GM18870 (cell line): Measurements from ENCODE around the gene TUBB8.
"Not testable (repeated sequence)": the region's sequence is repeated elsewhere in the genome, so short reads cannot be mapped to it uniquely, and the experiment has no call there.

Source experiments
- ATAC-seq: cut with Tn5 transposase; IDR thresholded peaks from one replicate; pipeline ENCODE4 v1.9.1; 2021; ENCODE audit warnings: moderate library complexity; ENCODE audit not compliant: unreplicated experiment

TUBB8 gene

DNA sequence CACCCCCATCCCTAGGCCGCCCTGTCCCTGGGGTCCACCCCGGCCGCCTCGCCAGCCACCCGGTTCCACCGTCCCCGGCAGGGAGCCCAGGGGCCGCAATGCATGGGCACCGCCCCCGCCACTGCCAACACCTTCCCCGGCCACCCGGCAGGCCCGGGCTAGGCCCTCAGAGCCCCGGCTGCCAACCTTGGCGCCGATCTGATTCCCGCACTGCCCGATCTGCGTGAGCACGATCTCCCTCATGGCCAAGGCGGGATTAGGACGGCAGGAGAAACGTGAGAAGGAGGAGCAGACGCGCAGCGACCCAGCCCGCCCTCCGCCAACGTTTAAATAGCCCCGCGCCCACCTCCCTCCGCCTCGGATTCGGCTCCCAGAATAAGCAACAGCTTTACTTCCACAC lies at the start of gene TUBB8:
Gene TUBB8 (minus strand): TSS at position 301 of the 400 bp plus-strand sequence. CDS start 58 bp downstream, at position 243.
- no peak for ATAC-seq

- no peak for ATAC-seq
These were observed 47.4 kb upstream of the TUBB8 start for GRCh38 chr10:96466-96865.

DNA sequence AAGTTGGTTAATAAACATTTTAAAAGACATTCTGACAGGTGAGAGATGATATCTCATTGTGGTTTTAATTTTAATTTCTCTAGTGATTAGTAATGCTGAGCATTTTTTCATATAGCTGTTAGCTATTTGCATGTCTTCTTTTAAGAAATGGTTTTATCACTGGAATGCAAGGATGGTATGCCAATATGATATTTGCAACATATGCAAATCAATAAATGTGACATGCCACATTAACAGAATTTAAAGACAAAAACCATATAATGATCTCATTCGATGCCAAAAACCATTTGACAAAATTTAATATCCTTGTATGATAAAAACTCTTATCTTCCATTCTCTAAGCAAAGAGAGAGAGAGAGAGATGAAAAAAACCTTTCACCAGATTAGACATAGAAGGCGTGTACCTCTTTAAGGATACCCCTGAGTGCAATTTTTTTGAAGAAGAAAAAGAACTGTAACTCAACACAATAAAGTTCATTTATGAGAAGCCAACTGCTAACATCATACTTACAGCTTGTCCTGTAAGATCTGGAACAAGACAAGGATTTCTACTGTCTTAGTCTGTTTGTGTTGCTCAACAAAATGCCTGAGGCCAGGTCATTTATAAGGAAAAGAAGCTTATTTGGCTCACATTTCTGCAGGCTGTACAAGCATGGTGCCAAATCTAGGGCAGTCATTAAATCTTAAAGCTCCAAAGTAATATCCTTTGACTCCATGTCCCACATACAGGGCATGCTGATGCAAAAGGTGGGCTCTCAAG lies 46.4 kb upstream of the TUBB8 start:
- no peak for ATAC-seq

DNA sequence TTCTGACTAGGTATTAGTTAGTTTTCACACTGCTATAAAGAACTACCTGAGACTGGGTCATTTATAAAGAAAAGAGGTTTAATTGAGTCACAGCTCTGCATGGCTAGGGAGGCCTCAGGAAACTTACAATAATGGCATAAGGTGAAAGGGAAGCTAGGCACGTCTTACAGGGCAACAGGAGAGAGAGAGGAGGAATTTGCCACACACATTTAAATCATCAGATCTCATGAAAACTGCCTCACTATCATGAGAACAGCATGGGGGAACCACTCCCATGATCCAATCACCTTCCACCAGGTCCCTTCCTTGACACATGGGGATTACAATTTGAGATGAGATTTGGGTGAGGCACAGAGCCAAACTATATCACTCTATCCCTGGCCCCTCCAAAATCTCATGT lies 45.5 kb upstream of the TUBB8 start:
- ATAC-seq: no peak

DNA sequence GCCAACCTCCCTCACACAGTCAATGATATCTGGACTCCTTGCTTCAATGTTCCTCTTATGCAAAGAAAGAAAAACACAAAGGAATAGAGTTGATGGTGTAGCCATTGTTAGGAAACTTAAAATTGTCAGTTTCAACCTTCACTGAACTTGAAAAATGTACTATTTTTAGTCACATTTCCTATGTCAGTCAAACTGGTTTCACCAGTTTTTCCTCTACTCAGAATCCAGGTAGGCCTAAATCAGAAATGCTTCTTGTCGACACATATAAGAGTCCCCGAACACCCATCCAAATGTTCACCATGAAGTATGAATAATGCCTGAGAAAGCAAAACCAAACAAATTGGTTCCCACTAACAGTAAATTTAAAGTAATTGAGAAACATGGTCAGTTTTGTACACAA lies 43.8 kb upstream of the TUBB8 start:
- no peak for ATAC-seq

DNA sequence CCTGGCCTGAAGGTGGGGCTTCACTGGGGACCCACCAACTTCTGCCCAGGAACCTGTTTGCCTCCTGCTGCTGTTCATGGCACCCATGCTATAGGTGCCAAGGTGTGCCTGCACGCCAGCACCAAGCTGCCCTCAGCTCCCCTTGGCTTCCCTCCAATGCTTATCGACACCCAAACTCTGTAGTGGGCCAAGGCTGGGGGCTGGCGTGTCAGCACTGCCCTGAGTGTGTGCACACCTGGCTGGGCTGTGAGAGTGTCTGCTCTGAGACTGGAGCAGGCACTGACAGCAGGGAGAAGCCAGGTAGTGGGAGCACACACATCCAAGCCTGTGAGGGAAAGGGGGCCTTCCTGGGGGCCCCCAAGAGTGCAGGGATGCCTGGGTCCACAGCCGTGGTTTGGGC lies 43.1 kb upstream of the TUBB8 start:
- ATAC-seq: no peak

DNA sequence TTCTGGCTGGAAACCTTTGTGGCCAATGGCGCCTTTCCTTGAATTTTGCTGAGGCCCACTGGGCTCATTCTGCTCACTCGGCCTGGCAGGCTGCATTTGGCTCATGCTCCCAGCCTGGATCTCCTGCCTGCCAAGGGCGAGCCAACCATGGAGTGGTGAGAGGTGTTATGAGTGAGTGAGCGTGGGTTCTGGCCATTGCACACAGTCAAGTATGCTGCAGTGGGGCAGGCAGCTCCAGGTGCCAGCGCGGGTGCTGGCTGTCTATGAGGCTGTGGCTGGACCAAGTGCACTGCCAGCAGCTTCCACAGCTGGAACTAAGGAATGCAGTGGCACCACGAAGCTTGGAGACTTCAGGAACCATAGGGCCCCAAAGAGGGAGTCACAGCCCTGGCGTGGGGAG lies 42.2 kb upstream of the TUBB8 start:
- no peak for ATAC-seq

GRCh38 chr10:90161-90560 lies 41.1 kb upstream of the TUBB8 start:
- no peak for ATAC-seq

- no peak for ATAC-seq
These were observed 40.2 kb upstream of the TUBB8 start for GRCh38 chr10:89248-89647.

DNA sequence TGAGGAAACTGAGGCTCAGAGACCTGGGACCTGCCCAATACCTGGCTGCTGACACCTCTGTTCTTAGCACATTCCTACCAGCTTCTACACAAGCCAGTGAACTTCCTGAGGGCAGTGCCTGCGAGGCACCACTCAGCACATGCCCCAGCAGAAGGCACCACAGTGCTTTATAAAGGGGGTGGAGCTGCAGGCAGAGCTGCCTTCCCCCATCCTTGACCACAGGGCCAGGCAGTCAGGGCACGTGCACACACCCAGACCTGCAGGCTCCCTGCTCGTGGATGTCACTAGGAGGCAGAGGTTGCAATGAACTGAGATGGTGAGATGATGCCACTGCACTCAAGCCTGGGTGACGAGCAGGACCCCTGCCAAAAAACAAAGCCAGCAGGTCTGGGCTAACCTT lies 39.2 kb upstream of the TUBB8 start:
- ATAC-seq: no peak

DNA sequence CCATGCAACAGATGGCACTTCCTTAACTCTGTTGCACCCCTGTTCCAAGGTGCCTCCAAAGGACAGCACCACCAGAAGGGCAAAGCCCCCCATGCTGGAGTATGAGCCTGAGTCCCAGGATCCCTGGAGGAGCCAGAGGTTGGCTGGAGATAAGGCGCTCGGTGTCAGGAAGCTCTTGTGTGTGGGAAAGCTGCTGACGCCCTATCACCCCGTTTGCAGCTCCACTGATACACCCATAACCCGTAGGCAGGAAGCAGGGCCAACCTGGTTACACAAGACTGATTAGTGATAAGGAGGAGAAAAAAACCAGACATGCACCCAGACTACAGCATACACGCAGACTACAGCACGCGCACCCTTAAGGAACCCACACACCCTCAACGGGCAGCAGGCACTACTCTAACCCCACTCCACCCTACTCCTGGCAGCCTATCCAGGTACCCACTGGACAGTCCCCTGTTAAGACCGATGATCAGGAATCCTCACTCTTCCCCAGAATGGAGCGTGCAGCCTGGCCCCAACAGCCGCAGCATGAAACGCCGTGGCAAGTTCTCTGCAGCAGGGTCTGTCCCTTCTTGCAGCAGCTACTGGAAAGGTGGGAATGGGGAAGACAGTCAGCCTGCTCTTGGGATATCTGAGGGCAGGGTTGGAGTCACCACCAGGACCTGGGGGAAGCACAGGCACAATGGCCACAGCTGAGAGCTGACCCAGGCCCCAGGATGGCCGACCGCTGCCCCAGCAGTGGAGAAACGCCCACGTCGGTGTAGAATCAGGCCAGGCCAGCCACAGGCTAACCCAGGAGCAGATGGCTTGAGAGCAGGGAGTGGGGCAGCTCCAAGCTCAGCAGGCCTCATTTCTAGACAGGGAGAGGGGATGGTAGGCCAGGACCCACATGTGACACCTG lies 38.3 kb upstream of the TUBB8 start:
- ATAC-seq: no peak

- no peak for ATAC-seq
These were observed 36.9 kb upstream of the TUBB8 start for GRCh38 chr10:86031-86430.

GRCh38 chr10:85044-85443 lies 35.9 kb upstream of the TUBB8 start:
- no peak for ATAC-seq

- ATAC-seq: no peak
These were observed 34.9 kb upstream of the TUBB8 start for GRCh38 chr10:83930-84530.

- no peak for ATAC-seq
These were observed 31.5 kb upstream of the TUBB8 start for GRCh38 chr10:80477-81105.

- no peak for ATAC-seq
These were observed 30.6 kb upstream of the TUBB8 start for GRCh38 chr10:79532-80215.

- ATAC-seq: no peak
These were observed 29.5 kb upstream of the TUBB8 start for GRCh38 chr10:78556-78955.

DNA sequence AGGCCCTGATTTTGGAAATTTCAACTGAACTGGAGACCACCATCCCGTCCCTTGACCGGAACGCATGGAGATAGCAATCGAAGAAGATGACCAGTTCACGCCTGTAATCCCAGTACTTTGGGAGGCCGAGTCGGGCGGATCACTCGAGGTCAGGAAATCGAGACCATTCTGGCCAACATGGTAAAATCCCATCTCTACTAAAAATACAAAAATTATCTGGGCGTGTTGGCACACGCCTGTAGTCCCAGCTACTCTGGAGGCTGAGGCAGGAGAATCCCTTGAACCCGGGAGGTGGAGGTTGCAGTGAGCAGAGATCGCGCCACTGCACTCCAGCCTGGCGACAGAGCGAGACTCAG lies 25.1 kb upstream of the TUBB8 start:
- ATAC-seq: not testable (repeated sequence)

DNA sequence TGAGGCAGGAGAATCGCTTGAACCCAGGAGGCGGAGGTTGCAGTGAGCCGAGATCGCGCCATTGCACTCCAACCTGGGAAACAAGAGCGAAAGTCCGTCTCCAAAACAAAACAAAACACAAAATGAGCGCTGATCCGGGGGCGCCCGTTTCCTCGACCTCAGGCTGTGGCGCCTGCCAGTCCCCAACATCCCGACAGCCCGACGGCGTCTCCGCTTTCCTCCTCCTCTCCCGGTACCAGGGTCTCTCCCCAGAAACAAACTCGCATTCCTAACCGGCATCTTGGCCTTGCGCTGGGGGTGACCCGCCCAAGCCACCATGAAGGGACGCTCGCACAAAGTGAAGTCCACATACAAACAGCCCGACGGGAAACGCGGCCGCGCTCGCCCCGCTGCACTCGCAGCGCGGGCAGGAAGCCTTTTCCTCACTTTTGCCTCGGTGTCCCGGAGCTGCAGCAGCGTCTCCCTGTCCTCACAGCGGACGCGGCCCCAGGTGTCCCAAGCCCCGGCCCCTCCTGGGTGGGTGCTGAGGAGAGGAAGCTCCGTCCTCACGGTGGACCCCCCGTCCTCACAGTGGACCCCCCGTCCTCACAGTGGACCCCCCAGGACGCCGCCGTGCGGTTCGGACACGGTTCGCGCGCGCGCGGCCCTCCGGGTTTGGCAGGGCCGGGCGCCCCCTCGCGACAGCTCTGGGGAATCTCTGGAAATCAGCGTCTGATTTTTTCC lies 24.6 kb upstream of the TUBB8 start:
- not testable (repeated sequence) for ATAC-seq

DNA sequence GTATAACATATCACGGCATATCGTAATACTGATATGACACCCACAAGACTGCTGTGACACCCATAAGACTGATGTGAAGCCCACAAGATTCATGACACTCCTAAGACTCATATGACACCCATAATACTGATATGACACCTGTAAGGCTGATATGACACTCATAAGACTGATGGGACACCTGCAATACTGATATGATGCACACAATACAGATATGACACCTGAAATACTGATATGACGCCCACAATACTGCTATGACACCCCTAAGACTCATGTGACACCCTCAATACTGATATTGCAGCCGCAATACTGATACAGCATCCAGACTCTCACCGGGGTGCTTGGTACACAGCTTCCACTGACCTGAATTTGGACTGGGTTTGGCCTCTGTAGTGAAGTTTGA lies 19.1 kb upstream of the TUBB8 start:
- ATAC-seq: not testable (repeated sequence)
